Hematopoietic multipotent progenitor cell treated with erythropoietin and hydrocortisone succinate and interleukin-3 and kit ligand, for 4 days (in vitro differentiated cells): Measurements from ENCODE around the gene MRPS26.
"Not testable (repeated sequence)": the region's sequence is repeated elsewhere in the genome, so short reads cannot be mapped to it uniquely, and the experiment has no call there.

Experiments
- DNase-seq: peaks from one replicate; pipeline ENCODE4 v3.0.0-alpha.2; 2015

MRPS26 gene

GRCh38 chr20:3045816-3046676 is at the start of gene MRPS26:
TSS of gene MRPS26 (plus strand) at chr20:3046052. CDS start at chr20:3046069, 17 bp downstream.
- DNase-seq: peak; percentile 97

- no peak for DNase-seq
These were observed 47.1 kb upstream of the MRPS26 start for GRCh38 chr20:2998728-2999127.

- peak; percentile 89 for DNase-seq
These were observed 44.9 kb upstream of the MRPS26 start for GRCh38 chr20:3000852-3001523.

- no peak for DNase-seq
These were observed 42.4 kb upstream of the MRPS26 start for GRCh38 chr20:3003416-3003815.

GRCh38 chr20:3010985-3011723 is 34.7 kb upstream of the MRPS26 start:
- no peak for DNase-seq

GRCh38 chr20:3011752-3012151 is 34.1 kb upstream of the MRPS26 start:
- no peak for DNase-seq

GRCh38 chr20:3013771-3014170 is 32.1 kb upstream of the MRPS26 start:
- no peak for DNase-seq

- no peak for DNase-seq
These were observed 31.7 kb upstream of the MRPS26 start for GRCh38 chr20:3014179-3014578.

- no peak for DNase-seq
These were observed 31.2 kb upstream of the MRPS26 start for GRCh38 chr20:3014662-3015061.

- not testable (repeated sequence) for DNase-seq
These were observed 30.6 kb upstream of the MRPS26 start for GRCh38 chr20:3015302-3015701.

- no peak for DNase-seq
These were observed 24.5 kb upstream of the MRPS26 start for GRCh38 chr20:3021327-3021726.

GRCh38 chr20:3021777-3022176 is 24.1 kb upstream of the MRPS26 start:
- DNase-seq: no peak

- DNase-seq: not testable (repeated sequence)
These were observed 23.0 kb upstream of the MRPS26 start for GRCh38 chr20:3022559-3023490.

- no peak for DNase-seq
These were observed 17.9 kb upstream of the MRPS26 start for GRCh38 chr20:3027987-3028386.

GRCh38 chr20:3031524-3032147 is 14.2 kb upstream of the MRPS26 start:
- no peak for DNase-seq

GRCh38 chr20:3032624-3033023 is 13.2 kb upstream of the MRPS26 start:
- DNase-seq: no peak

GRCh38 chr20:3037654-3038053 is 8.2 kb upstream of the MRPS26 start:
- DNase-seq: no peak

GRCh38 chr20:3038454-3038853 is 7.4 kb upstream of the MRPS26 start:
- no peak for DNase-seq

GRCh38 chr20:3039426-3039825 is 6.4 kb upstream of the MRPS26 start:
- DNase-seq: no peak

GRCh38 chr20:3040086-3040485 is 5.8 kb upstream of the MRPS26 start:
- DNase-seq: no peak

- no peak for DNase-seq
These were observed 3.9 kb upstream of the MRPS26 start for GRCh38 chr20:3041854-3042409.

- DNase-seq: no peak
These were observed 3.2 kb upstream of the MRPS26 start for GRCh38 chr20:3042625-3043024.
